ENCODE data around the gene SH3RF3.

The SH3RF3 gene

DNA sequence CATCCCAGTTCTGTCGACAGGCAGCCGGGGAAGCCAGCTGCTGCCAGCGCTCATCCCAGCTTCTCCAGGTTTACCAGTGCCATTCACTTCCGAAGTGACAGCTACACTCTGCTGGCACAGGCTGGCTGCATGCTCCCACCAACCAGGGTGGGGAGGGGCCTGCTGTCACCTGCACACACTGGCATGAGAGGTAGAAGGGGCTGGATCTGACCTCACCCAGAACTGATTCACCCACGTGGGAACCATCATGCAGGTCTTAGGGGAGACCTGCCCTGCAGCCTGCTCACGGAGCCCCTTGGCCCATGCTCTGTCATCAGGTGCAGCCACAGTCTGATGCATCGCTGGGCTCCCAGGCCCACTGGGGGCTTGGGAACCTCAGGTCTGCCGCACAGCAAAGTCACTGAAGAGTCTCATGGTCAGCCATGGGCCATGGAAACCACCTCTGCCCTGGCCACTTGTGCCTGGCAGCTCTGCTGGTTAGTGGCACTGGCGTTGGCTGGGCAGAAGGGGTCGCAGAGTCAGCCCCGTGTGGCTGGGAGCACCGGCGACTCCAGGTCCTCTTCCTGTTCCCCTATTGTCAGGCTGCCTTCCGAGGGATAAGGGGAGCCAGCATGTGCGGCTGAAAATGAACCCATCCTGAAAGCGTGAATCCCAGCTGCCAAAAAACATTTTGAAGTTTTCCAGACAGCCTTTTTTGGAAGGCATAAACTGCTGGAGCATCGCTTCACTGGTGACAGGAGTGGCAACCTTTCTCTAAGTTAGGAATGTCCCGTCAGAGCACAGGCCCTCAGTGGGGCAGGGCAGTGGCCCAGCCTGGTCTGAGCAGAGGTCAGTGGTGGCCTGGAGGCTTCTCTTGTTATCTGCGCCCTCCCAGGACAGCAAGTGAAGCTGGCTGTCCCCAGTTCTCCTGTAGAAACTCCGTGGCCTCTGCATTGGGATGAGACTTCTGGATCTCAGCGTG is 327.0 kb downstream of the SH3RF3 start:
- no peak for DNase-seq
- TF ChIP-seq POLR2A (IDR thresholded peaks at IDR 0.05; ENCODE audit: low read length) = no peak

DNA sequence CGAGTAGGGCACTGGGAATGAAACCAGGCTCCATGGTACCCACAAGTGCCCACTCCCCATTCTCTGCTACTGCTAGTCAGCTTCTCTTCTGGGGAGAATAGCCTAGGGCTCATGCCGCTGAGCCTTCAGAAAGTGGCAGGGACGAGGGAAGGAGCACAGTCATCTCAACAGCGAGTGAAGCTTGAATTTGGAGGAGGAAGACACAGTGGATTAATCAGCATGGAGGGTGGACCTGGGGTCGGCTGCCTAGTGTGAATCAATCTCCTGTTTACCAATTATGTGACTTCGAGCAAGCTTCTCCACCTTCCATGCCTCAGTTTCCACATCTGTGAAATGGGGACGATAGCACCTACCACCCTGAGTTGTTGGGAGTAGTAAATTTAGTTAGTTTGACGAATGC is 327.8 kb downstream of the SH3RF3 start:
- DNase-seq = no peak
- TF ChIP-seq POLR2A (IDR thresholded peaks at IDR 0.05; ENCODE audit: low read length) (no peak), GATA1 (IDR thresholded peaks at IDR 0.05; ENCODE audit: low read depth, low read length) (no peak)

DNA sequence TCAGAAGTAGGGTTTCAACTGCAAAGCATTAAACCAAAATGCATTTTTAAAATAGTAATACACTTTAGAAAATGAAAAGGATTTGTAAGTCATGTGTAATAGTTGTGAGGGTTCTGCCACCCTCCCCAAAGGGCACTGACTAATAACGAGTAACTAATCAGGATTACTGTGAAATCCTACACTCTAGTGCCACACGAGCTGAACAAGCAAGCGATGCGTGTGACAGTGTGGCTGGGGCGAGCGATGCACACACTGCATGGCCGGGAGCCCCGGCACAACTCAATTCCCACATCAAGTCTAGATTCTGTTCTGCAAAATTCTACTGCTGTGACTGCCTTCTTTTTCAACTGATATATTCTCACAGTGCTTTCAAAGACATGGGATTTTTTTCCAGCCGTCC is 328.4 kb downstream of the SH3RF3 start:
- TF ChIP-seq POLR2A (IDR thresholded peaks at IDR 0.05; ENCODE audit: low read length) = no peak
- no peak for TF ChIP-seq GATA1 (IDR thresholded peaks at IDR 0.05; ENCODE audit: low read depth, low read length)
- no peak for DNase-seq

DNA sequence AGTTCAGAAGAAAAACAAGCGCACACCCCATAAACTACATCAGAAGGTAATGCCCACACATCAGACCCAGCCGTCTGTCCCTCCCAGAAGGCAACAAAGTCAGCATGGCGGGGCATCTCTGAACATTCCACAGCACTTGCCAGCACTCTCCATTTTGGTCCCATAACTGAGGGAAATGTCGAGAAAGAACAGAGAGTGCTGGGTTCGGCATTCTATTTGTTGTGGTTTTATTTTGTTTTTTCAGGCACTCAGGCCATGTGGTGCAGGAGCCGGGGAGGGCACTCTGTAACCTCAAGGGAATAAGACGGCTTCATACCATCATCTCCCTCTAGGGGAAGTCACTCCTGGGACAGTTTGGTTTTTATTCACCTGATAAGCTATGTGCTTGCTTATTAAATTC is 328.8 kb downstream of the SH3RF3 start:
- TF ChIP-seq POLR2A (IDR thresholded peaks at IDR 0.05; ENCODE audit: low read length) (no peak), GATA1 (IDR thresholded peaks at IDR 0.05; ENCODE audit: low read depth, low read length) (no peak)
- no peak for DNase-seq

DNA sequence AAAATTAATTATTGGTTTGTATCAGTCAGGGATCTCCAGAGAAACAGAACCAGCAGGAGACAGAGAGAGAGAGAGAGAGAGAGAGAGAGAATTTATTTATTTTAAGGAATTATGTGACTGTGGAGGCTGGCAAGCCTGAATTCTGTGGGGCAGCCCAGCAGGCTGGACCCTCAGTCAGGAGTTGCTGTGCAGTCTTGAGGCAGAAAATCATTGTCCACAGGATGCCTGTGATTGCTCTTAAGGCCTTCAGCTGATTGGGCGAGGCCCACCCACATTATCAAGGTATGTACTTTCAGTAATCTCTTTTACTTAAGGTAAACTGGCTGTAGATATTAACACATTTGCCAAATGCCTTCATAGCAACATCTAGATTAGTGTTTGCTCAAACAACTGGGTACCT is 329.5 kb downstream of the SH3RF3 start:
- TF ChIP-seq POLR2A (IDR thresholded peaks at IDR 0.05; ENCODE audit: low read length) (no peak), GATA1 (IDR thresholded peaks at IDR 0.05; ENCODE audit: low read depth, low read length) (no peak)
- no peak for DNase-seq

DNA sequence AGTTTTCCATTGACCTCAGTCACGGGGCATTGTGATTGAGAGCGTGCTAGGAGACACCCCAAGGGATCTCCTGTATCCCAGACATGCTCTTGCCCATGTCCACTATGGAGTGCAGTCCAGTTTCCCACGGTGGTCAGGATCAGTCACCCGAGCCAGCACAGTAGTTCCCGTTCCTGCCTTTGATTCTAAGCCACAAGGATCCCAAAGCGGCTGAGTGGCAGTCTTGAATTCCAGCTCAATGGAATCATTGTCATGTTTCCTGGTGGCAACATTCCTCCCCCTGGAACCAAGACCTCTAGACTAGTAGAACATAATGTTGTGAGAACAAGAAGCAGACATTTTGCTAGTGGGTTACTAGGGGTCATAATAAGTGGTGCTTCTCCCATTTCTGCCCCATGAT is 330.5 kb downstream of the SH3RF3 start:
- DNase-seq = no peak
- TF ChIP-seq GATA1 (IDR thresholded peaks at IDR 0.05; ENCODE audit: low read depth, low read length) (no peak), POLR2A (IDR thresholded peaks at IDR 0.05; ENCODE audit: low read length) (no peak)

GRCh38 chr2:109460553-109461324 is 331.7 kb downstream of the SH3RF3 start:
- no peak for DNase-seq
- no peak for TF ChIP-seq GATA1 (IDR thresholded peaks at IDR 0.05; ENCODE audit: low read depth, low read length)
- TF ChIP-seq POLR2A (IDR thresholded peaks at IDR 0.05; ENCODE audit: low read length) = no peak

- no peak for TF ChIP-seq POLR2A (IDR thresholded peaks at IDR 0.05; ENCODE audit: low read length)
- no peak for TF ChIP-seq GATA1 (IDR thresholded peaks at IDR 0.05; ENCODE audit: low read depth, low read length)
- no peak for DNase-seq
Measured at GRCh38 chr2:109463236-109463635, 334.2 kb downstream of the SH3RF3 start.

- no peak for DNase-seq
- no peak for TF ChIP-seq POLR2A (IDR thresholded peaks at IDR 0.05; ENCODE audit: low read length)
- TF ChIP-seq GATA1 (IDR thresholded peaks at IDR 0.05; ENCODE audit: low read depth, low read length) = no peak
Measured at GRCh38 chr2:109463891-109464290, 334.9 kb downstream of the SH3RF3 start.

- DNase-seq = no peak
- TF ChIP-seq POLR2A (IDR thresholded peaks at IDR 0.05; ENCODE audit: low read length) (no peak), GATA1 (IDR thresholded peaks at IDR 0.05; ENCODE audit: low read depth, low read length) (no peak)
Measured at GRCh38 chr2:109466674-109467575, 337.9 kb downstream of the SH3RF3 start.

GRCh38 chr2:109467701-109468100 is 338.7 kb downstream of the SH3RF3 start:
- no peak for DNase-seq
- no peak for TF ChIP-seq GATA1 (IDR thresholded peaks at IDR 0.05; ENCODE audit: low read depth, low read length)
- no peak for TF ChIP-seq POLR2A (IDR thresholded peaks at IDR 0.05; ENCODE audit: low read length)

GRCh38 chr2:109468893-109469292 is 339.9 kb downstream of the SH3RF3 start:
- TF ChIP-seq GATA1 (IDR thresholded peaks at IDR 0.05; ENCODE audit: low read depth, low read length) = no peak
- no peak for TF ChIP-seq POLR2A (IDR thresholded peaks at IDR 0.05; ENCODE audit: low read length)
- no peak for DNase-seq

DNA sequence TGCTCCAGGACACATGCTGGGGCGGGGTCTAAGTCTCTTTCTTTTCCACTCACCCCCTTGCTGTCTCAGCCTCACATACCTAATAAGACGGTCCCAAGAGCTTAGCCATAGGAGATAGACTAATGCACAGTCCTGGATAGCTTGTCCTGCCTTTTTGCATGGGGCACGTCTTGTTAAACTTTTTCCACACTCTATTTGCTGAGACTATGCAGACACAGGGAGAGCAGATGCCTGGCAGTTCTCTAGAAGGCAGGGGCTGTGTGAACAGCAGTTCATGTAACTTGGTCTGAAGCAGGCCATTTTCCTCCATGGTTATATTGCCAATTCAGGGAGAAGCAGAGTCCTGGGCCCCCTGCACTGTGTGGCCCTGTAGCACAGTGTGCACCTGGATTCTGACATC is 342.7 kb downstream of the SH3RF3 start:
- no peak for DNase-seq
- TF ChIP-seq GATA1 (IDR thresholded peaks at IDR 0.05; ENCODE audit: low read depth, low read length) (no peak), POLR2A (IDR thresholded peaks at IDR 0.05; ENCODE audit: low read length) (no peak)
